GM21526 (cell line): ENCODE results near the gene USP34.
"Not testable (repeated sequence)": the region's sequence is repeated elsewhere in the genome, so short reads cannot be mapped to it uniquely, and the experiment has no call there.

Experiments
- ATAC-seq: cut with Tn5 transposase; IDR thresholded peaks from one replicate; pipeline ENCODE4 v1.9.1; 2021; ENCODE audit warnings: moderate library complexity; ENCODE audit not compliant: unreplicated experiment, low FRiP score

The USP34 gene

GRCh38 chr2:61196671-61197070 lies 274.2 kb downstream of the USP34 start:
- no peak for ATAC-seq

- ATAC-seq: not testable (repeated sequence)
Observed at GRCh38 chr2:61194646-61195045, 276.2 kb downstream of the USP34 start.

GRCh38 chr2:61193670-61194561 lies 277.0 kb downstream of the USP34 start:
- no peak for ATAC-seq

- ATAC-seq: no peak
Observed at GRCh38 chr2:61187085-61187484, 283.8 kb downstream of the USP34 start.

GRCh38 chr2:61185231-61185728 lies 285.6 kb downstream of the USP34 start:
- no peak for ATAC-seq

- ATAC-seq: no peak
Observed at GRCh38 chr2:61184263-61184662, 286.6 kb downstream of the USP34 start.

GRCh38 chr2:61183795-61184194 lies 287.1 kb downstream of the USP34 start:
- no peak for ATAC-seq

- ATAC-seq: no peak
Observed at GRCh38 chr2:61182059-61182383, 288.9 kb downstream of the USP34 start.

- no peak for ATAC-seq
Observed at GRCh38 chr2:61181382-61182058, 289.4 kb downstream of the USP34 start.

- ATAC-seq: no peak
Observed at GRCh38 chr2:61180686-61181085, 290.2 kb downstream of the USP34 start.

GRCh38 chr2:61179701-61180639 lies 290.9 kb downstream of the USP34 start:
- no peak for ATAC-seq

GRCh38 chr2:61178603-61179545 lies 292.0 kb downstream of the USP34 start:
- no peak for ATAC-seq

GRCh38 chr2:61177727-61178549 lies 292.9 kb downstream of the USP34 start:
- peak; percentile 29 for ATAC-seq

- ATAC-seq: peak; percentile 75
Observed at GRCh38 chr2:61176755-61177726, 293.8 kb downstream of the USP34 start.

GRCh38 chr2:61175036-61175435 lies 295.9 kb downstream of the USP34 start:
- no peak for ATAC-seq

GRCh38 chr2:61173116-61173515 lies 297.8 kb downstream of the USP34 start:
- ATAC-seq: no peak

- ATAC-seq: no peak
Observed at GRCh38 chr2:61172671-61173070, 298.2 kb downstream of the USP34 start.

GRCh38 chr2:61167579-61167978 lies 303.3 kb downstream of the USP34 start:
- no peak for ATAC-seq
